ENCODE data around the gene MON1A. TPM values are rescaled to one million over a fixed set of nuclear protein-coding genes. Genes with fewer than 3 reads are reported as not detected.

Gene MON1A
- total and polyA plus RNA-seq, 10 of the 15 experiments (the other 5 are each of a cell fraction or from before 2014, with no cell fraction given): 1.3 to 10.5 (median 7.7) TPM

- RAD21 ChIA-PET (ENCODE audit: unreplicated experiment): interaction anchor here (0.8 to 2.5 kb wide), 6 partner anchors 8 to 138 kb away, joined by 3 to 8 read pairs (median 4); partner anchors contain the start of genes INKA1 and MON1A
- Histone ChIP-seq H3K27ac (ENCODE audit: control insufficient read depth, insufficient read depth) (peak overlapping the region; percentile 93), H3K9ac (ENCODE audit: control insufficient read depth, insufficient read depth, low read length) (peak overlapping the region; percentile 94), H3K4me2 (ENCODE audit: control insufficient read depth, insufficient read depth) (peak overlapping the region; percentile 68), H2AFZ (ENCODE audit: control insufficient read depth, low read depth, low read length) (peak overlapping the region; percentile 48), H3K4me3 (peak overlapping the region; percentile 97), H3K9me3 (replicated peaks; ENCODE audit: control insufficient read depth, insufficient read depth, low read length) (no peaks in the 10 kb centered on the region; the same call in 2 of the 3 replicates), H3K27me3 (replicated peaks in 1 of 2; ENCODE audit: control insufficient read depth in 2 of 2, insufficient read depth in 2 of 2, low read length in 1 of 2) (no peaks in the 10 kb centered on the region), H3K4me1 (ENCODE audit: control insufficient read depth, insufficient read depth, low read length) (peaks cover 5% of the 10 kb centered on the region; the same call in 1 of the 2 replicates), H3K79me2 (ENCODE audit: control insufficient read depth, insufficient read depth, low read length) (peaks cover 51% of the 10 kb centered on the region), H3K36me3 (ENCODE audit: control insufficient read depth in 2 of 2, insufficient read depth in 2 of 2, low read length in 1 of 2) (no peaks in the 10 kb centered on the region), H4K20me1 (ENCODE audit: control insufficient read depth, insufficient read depth) (no peaks in the 10 kb centered on the region)
- SMC1A ChIA-PET (ENCODE audit: uncharacterized antibody, unreplicated experiment): interaction anchor here (1.3 to 2.0 kb wide), 3 partner anchors 10 to 127 kb away, joined by 4 to 7 read pairs (median 6); partner anchors contain the start of genes MON1A and UBA7
- POLR2A ChIA-PET: interaction anchor here (0.6 to 4.5 kb wide), 4 partner anchors 10 to 149 kb away, joined by 3 to 38 read pairs (median 8); partner anchors contain the start of gene MON1A
- CTCF ChIA-PET: interaction anchor here (0.7 to 1.6 kb wide), 5 partner anchors 7 to 152 kb away, joined by 3 to 5 read pairs (median 4); no protein-coding TSS in a partner anchor
- in situ Hi-C loops (cut with MboI): no loop called here
- FAIRE-seq: no peak
- no peak for ATAC-seq
- intact Hi-C loops (cut with micrococcal nuclease; ENCODE audit: unreplicated experiment): no loop called here
- no peak for DNase-seq (ENCODE audit: low read depth, low spot score)
- TF ChIP-seq RCOR1 (conservative IDR thresholded peaks at IDR 0.05; ENCODE audit: low read depth, low read length): no peak
- TF ChIP-seq ZNF384 (IDR thresholded peaks at IDR 0.05; ENCODE audit: borderline replicate concordance, low read depth, low read length): peak; percentile 19; the same call in 1 of the 2 replicates
- 4% methylated on average over 21 of the region's 23 CpGs for WGBS (ENCODE audit: insufficient coverage, insufficient replicate concordance, low lambda C conversion rate, missing lambda C conversion rate)
- BruUV-seq (replicated peaks): TSS peak; percentile 81
Measured at GRCh38 chr3:49940667-49941249, 11.1 kb upstream of the MON1A start.

GRCh38 chr3:49939858-49940666 is 10.5 kb upstream of the MON1A start, which contains the start of gene RBM6:
TSS of gene RBM6 (plus strand) at chr3:49940150. CDS start at chr3:49962642, 22,492 bp downstream.
- RAD21 ChIA-PET (ENCODE audit: unreplicated experiment): interaction anchor here (0.8 to 2.5 kb wide), 6 partner anchors 9 to 137 kb away, joined by 3 to 8 read pairs (median 4); partner anchors contain the start of genes INKA1 and MON1A
- ATAC-seq: peak; percentile 98
- H3K79me2 ChIP-seq (ENCODE audit: control insufficient read depth, insufficient read depth, low read length): peaks cover 46% of the 10 kb centered on the region
- in situ Hi-C loops (cut with MboI): no loop called here
- peak within 1 kb of the TSS; percentile 70 for H2AFZ ChIP-seq (ENCODE audit: control insufficient read depth, low read depth, low read length)
- peak; percentile 96 for FAIRE-seq
- SMC1A ChIA-PET (ENCODE audit: uncharacterized antibody, unreplicated experiment): interaction anchor here (1.2 to 2.0 kb wide), 5 partner anchors 9 to 126 kb away, joined by 3 to 7 read pairs (median 5); partner anchors contain the start of genes MON1A and UBA7
- no peaks in the 10 kb centered on the region; the same call in 2 of the 3 replicates for H3K9me3 ChIP-seq (replicated peaks; ENCODE audit: control insufficient read depth, insufficient read depth, low read length)
- no peaks in the 10 kb centered on the region for H3K27me3 ChIP-seq (replicated peaks in 1 of 2; ENCODE audit: control insufficient read depth in 2 of 2, insufficient read depth in 2 of 2, low read length in 1 of 2)
- H4K20me1 ChIP-seq (ENCODE audit: control insufficient read depth, insufficient read depth): no peaks in the 10 kb centered on the region
- H3K4me2 ChIP-seq (ENCODE audit: control insufficient read depth, insufficient read depth): peak within 1 kb of the TSS; percentile 68
- no TSS peak for BruUV-seq (replicated peaks)
- H3K27ac ChIP-seq (ENCODE audit: control insufficient read depth, insufficient read depth): peak within 1 kb of the TSS; percentile 93
- POLR2A ChIA-PET: interaction anchor here (0.5 to 4.5 kb wide), 7 partner anchors 10 to 287 kb away, joined by 3 to 38 read pairs (median 6); partner anchors contain the start of gene MON1A
- H3K9ac ChIP-seq (ENCODE audit: control insufficient read depth, insufficient read depth, low read length): peak within 1 kb of the TSS; percentile 94
- under 1% methylated on average over 73 of the region's 74 CpGs for WGBS (ENCODE audit: insufficient coverage, insufficient replicate concordance, low lambda C conversion rate, missing lambda C conversion rate)
- DNase-seq (ENCODE audit: low read depth, low spot score): peak; percentile 95
- H3K36me3 ChIP-seq (ENCODE audit: control insufficient read depth in 2 of 2, insufficient read depth in 2 of 2, low read length in 1 of 2): no peaks in the 10 kb centered on the region
- CTCF ChIA-PET: interaction anchor here (0.7 to 1.6 kb wide), 6 partner anchors 8 to 101 kb away, joined by 3 to 5 read pairs (median 4); partner anchors contain the start of gene MON1A
- no peaks in the 10 kb centered on the region for H3K4me1 ChIP-seq (ENCODE audit: control insufficient read depth, insufficient read depth, low read length)
- peak within 1 kb of the TSS; percentile 97 for H3K4me3 ChIP-seq
- intact Hi-C loops (cut with micrococcal nuclease; ENCODE audit: unreplicated experiment): no loop called here
- TF ChIP-seq MEF2A (IDR thresholded peaks at IDR 0.05; ENCODE audit: insufficient read depth, low read depth, low read length) (no peak), PAX8 (IDR thresholded peaks at IDR 0.05) (no peak), SMAD5 (IDR thresholded peaks at IDR 0.05; ENCODE audit: low read depth) (peak; percentile 62; the same call in 1 of the 2 replicates), RFX5 (IDR thresholded peaks at IDR 0.05; ENCODE audit: low read depth, low read length) (0 out of 2 replicates have a peak, but pooled peaks have one; percentile 29), EZH2 (IDR thresholded peaks at IDR 0.05; ENCODE audit: borderline replicate concordance, control insufficient read depth, low read depth, low read length) (no peak), BRCA1 (IDR thresholded peaks at IDR 0.05; ENCODE audit: low read depth, low read length) (no peak), TARDBP (IDR thresholded peaks at IDR 0.05; ENCODE audit: borderline replicate concordance) (peak; percentile 65; the same call in 1 of the 2 replicates), ELK1 (IDR thresholded peaks at IDR 0.05; ENCODE audit: low read depth, low read length) (peak; percentile 75), TCF3 (IDR thresholded peaks at IDR 0.05; ENCODE audit: borderline replicate concordance, insufficient read depth, low read depth, low read length) (peak; percentile 91)
